ENCODE measurements around the gene TRIM40.

GRCh38 chr6:30168741-30169140 lies 32.8 kb downstream of the TRIM40 start:
- TF ChIP-seq POLR2A (IDR thresholded peaks at IDR 0.05; ENCODE audit: low read length) = no peak
- TF ChIP-seq GATA1 (IDR thresholded peaks at IDR 0.05; ENCODE audit: low read depth, low read length) = no peak

Data from erythroblast (primary cell).